ENCODE measurements around the gene ITGB3BP. TPM values are rescaled to one million over a fixed set of nuclear protein-coding genes. Genes with fewer than 3 reads are reported as not detected.

Gene ITGB3BP
- total RNA-seq, 1 donor from 2014 or later, result 12.7 TPM

- Mint-ChIP-seq H3K4me3 (ENCODE audit: unreplicated experiment) (no peak overlapping the region), H3K27me3 (ENCODE audit: low read depth) (no peaks in the 10 kb centered on the region), H3K9me3 (ENCODE audit: low read depth) (peaks cover 4% of the 10 kb centered on the region), H3K4me1 (ENCODE audit: low read depth) (no peaks in the 10 kb centered on the region), H3K36me3 (ENCODE audit: low read depth) (peaks cover 6% of the 10 kb centered on the region), H3K27ac (ENCODE audit: unreplicated experiment) (no peak overlapping the region)
- no peak for TF ChIP-seq CTCF (IDR thresholded peaks at IDR 0.05)
- DNase-seq (ENCODE audit: low spot score), result no peak
Measured at GRCh38 chr1:63547621-63548294, 24.7 kb upstream of the ITGB3BP start.

GRCh38 chr1:63545780-63546179, 22.8 kb upstream of the ITGB3BP start:
- H3K9me3 Mint-ChIP-seq (ENCODE audit: low read depth), result peaks cover 7% of the 10 kb centered on the region

GRCh38 chr1:63537940-63538339, 14.9 kb upstream of the ITGB3BP start:
- H3K36me3 Mint-ChIP-seq (ENCODE audit: low read depth), result peaks cover 8% of the 10 kb centered on the region
- no peak overlapping the region for H3K4me3 Mint-ChIP-seq (ENCODE audit: unreplicated experiment)
- DNase-seq (ENCODE audit: low spot score), result no peak
- no peaks in the 10 kb centered on the region for H3K27me3 Mint-ChIP-seq (ENCODE audit: low read depth)
- TF ChIP-seq CTCF (IDR thresholded peaks at IDR 0.05), result peak; percentile 88
- no peaks in the 10 kb centered on the region for H3K4me1 Mint-ChIP-seq (ENCODE audit: low read depth)
- peaks cover 5% of the 10 kb centered on the region for H3K9me3 Mint-ChIP-seq (ENCODE audit: low read depth)
- no peak overlapping the region for H3K27ac Mint-ChIP-seq (ENCODE audit: unreplicated experiment)

More at GRCh38 chr1:63545780-63546179, 22.8 kb upstream of the ITGB3BP start:
- Mint-ChIP-seq H3K36me3 (ENCODE audit: low read depth) (peaks cover 8% of the 10 kb centered on the region), H3K27ac (ENCODE audit: unreplicated experiment) (no peak overlapping the region), H3K4me1 (ENCODE audit: low read depth) (no peaks in the 10 kb centered on the region), H3K4me3 (ENCODE audit: unreplicated experiment) (no peak overlapping the region), H3K27me3 (ENCODE audit: low read depth) (no peaks in the 10 kb centered on the region)
- DNase-seq (ENCODE audit: low spot score), result no peak
- no peak for TF ChIP-seq CTCF (IDR thresholded peaks at IDR 0.05)

GRCh38 chr1:63537006-63537405, 14.0 kb upstream of the ITGB3BP start:
- no peak for DNase-seq (ENCODE audit: low spot score)
- no peak for TF ChIP-seq CTCF (IDR thresholded peaks at IDR 0.05)

GRCh38 chr1:63534406-63534805, 11.4 kb upstream of the ITGB3BP start:
- H3K27ac Mint-ChIP-seq (ENCODE audit: unreplicated experiment), result no peak overlapping the region
- no peaks in the 10 kb centered on the region for H3K9me3 Mint-ChIP-seq (ENCODE audit: low read depth)
- H3K27me3 Mint-ChIP-seq (ENCODE audit: low read depth), result no peaks in the 10 kb centered on the region
- H3K4me1 Mint-ChIP-seq (ENCODE audit: low read depth), result no peaks in the 10 kb centered on the region
- no peak for TF ChIP-seq CTCF (IDR thresholded peaks at IDR 0.05)
- DNase-seq (ENCODE audit: low spot score), result no peak
- no peak overlapping the region for H3K4me3 Mint-ChIP-seq (ENCODE audit: unreplicated experiment)
- H3K36me3 Mint-ChIP-seq (ENCODE audit: low read depth), result peaks cover 4% of the 10 kb centered on the region

More at GRCh38 chr1:63537006-63537405, 14.0 kb upstream of the ITGB3BP start:
- H3K36me3 Mint-ChIP-seq (ENCODE audit: low read depth), result peaks cover 4% of the 10 kb centered on the region
- no peaks in the 10 kb centered on the region for H3K27me3 Mint-ChIP-seq (ENCODE audit: low read depth)
- H3K9me3 Mint-ChIP-seq (ENCODE audit: low read depth), result no peaks in the 10 kb centered on the region
- H3K4me3 Mint-ChIP-seq (ENCODE audit: unreplicated experiment), result no peak overlapping the region
- H3K4me1 Mint-ChIP-seq (ENCODE audit: low read depth), result no peaks in the 10 kb centered on the region
- H3K27ac Mint-ChIP-seq (ENCODE audit: unreplicated experiment), result no peak overlapping the region
